HepG2 (cell line): Measurements from ENCODE around the gene BCL2L2. TPM values are rescaled to one million over a fixed set of nuclear protein-coding genes. Genes with fewer than 3 reads are reported as not detected.

Source experiments
- ATAC-seq: fragments of 200-7000 bp; cut with Tn5 transposase; 3 replicates; pipeline ENCODE4 v1.9.1; 2020; ENCODE audit warnings: mild to moderate bottlenecking, moderate library complexity
- BruUV-seq: library from RNA; stranded (reverse); fragments of 400-500 nt; replicated peaks from 2 replicates; lab custom pipeline; 2021; lab: Mats Ljungman, UMichigan
- CTCF ChIA-PET: fragments of 300-600 bp; formaldehyde crosslinking; extraction: SDS; loops from one replicate; lab custom pipeline; 2021; ENCODE audit warnings: low total read pairs, inconsistent platforms, low intra/inter-chr PET ratio; lab: Yijun Ruan, JAX
- POLR2A ChIA-PET: fragments of 350-600 bp; sonication (Branson Sonifier 250); formaldehyde crosslinking; loops from one replicate; lab custom pipeline; 2020; ENCODE audit warnings: antibody characterized with exemption, inconsistent platforms; lab: Yijun Ruan, JAX
- DNase-seq: peaks from one replicate; pipeline ENCODE4 v3.0.0-alpha.2; 2015; ENCODE audit warnings: low spot score
- FAIRE-seq: peaks from 3 replicates; lab custom pipeline; 2011; peaks lifted over from hg19 to GRCh38; lab: Jason Lieb, UNC
- H2AFZ ChIP-seq: one replicate; pipeline ENCODE4 v1.6.1; 2011; ENCODE audit warnings: low read length, inconsistent platforms
- H3K27ac ChIP-seq: fragments of 300-600 bp; 3 replicates; pipeline ENCODE4 v1.8.0; 2011; ENCODE audit warnings: mixed run types, mild to moderate bottlenecking, mixed read lengths, low read length, inconsistent platforms; ENCODE audit not compliant: insufficient read depth; ENCODE audit errors: extremely low read length
- H3K27me3 ChIP-seq, 2 experiments: fragments of 200-600 bp in 1 of 2; 2 replicates in 1 of 2; 3 replicates in 1 of 2; pipeline versions ENCODE4 v1.6.0 to v1.8.0; 2011; ENCODE audit warnings: low read length in 2 of 2, mild to moderate bottlenecking in 2 of 2, moderate library complexity in 2 of 2, inconsistent platforms in 1 of 2; ENCODE audit not compliant: insufficient read depth in 2 of 2, control insufficient read depth in 1 of 2
- H3K36me3 ChIP-seq, 2 experiments: fragments of 200-600 bp in 1 of 2; replicated peaks in 1 of 2; 2 replicates in 1 of 2; 3 replicates in 1 of 2; pipeline versions ENCODE4 v1.5.1 to v1.8.0; 2011; ENCODE audit warnings: low read length in 2 of 2, inconsistent platforms in 1 of 2; ENCODE audit not compliant: insufficient read depth in 2 of 2, control insufficient read depth in 1 of 2
- H3K4me1 ChIP-seq: 2 replicates; pipeline ENCODE4 v1.5.1; 2012; ENCODE audit warnings: low read length, inconsistent platforms; ENCODE audit not compliant: insufficient read depth
- H3K4me2 ChIP-seq: 2 replicates; pipeline ENCODE4 v1.6.0; 2011; ENCODE audit warnings: low read depth, low read length, inconsistent platforms
- H3K4me3 ChIP-seq, 3 experiments: fragments of 200-600 bp in 1 of 3; sonication (generic), shearing (Covaris generic) in 1 of 3; replicated peaks in 1 of 3; 2 replicates each; pipeline ENCODE4 v1.5.1; 2011 to 2016; ENCODE audit warnings: low read length in 3 of 3, inconsistent platforms in 2 of 3, low read depth in 2 of 3, mild to moderate bottlenecking in 2 of 3, control low read depth in 1 of 3, mixed read lengths in 1 of 3; ENCODE audit not compliant: insufficient read depth in 1 of 3
- H3K79me2 ChIP-seq: one replicate; pipeline ENCODE4 v1.6.1; 2011; ENCODE audit warnings: low read length, inconsistent platforms; ENCODE audit not compliant: insufficient read depth
- H3K9ac ChIP-seq: 2 replicates; pipeline ENCODE4 v1.6.0; 2011; ENCODE audit warnings: mild to moderate bottlenecking, low read depth, low read length, inconsistent platforms; ENCODE audit not compliant: insufficient read depth
- H3K9me3 ChIP-seq: 2 replicates; pipeline ENCODE4 v1.5.1; 2012; ENCODE audit warnings: mild to moderate bottlenecking, low read length
- H4K20me1 ChIP-seq: 2 replicates; pipeline ENCODE4 v1.6.0; 2011; ENCODE audit warnings: inconsistent platforms, mild to moderate bottlenecking, low read length, moderate library complexity; ENCODE audit not compliant: insufficient read depth
- ATRX ChIP-seq: sonication (generic); formaldehyde crosslinking; IDR thresholded peaks from 2 replicates; pipeline ENCODE4 v1.4.0; 2020; ENCODE audit warnings: missing genetic modification reagents, borderline replicate concordance
- CAMTA2 ChIP-seq: sonication (generic); formaldehyde crosslinking; IDR thresholded peaks from 2 replicates; pipeline ENCODE4 v1.4.0; 2020; ENCODE audit warnings: mild to moderate bottlenecking, missing genetic modification reagents, borderline replicate concordance
- E2F1 ChIP-seq: sonication (generic); formaldehyde crosslinking; IDR thresholded peaks from 2 replicates; pipeline ENCODE4 v1.5.0; 2020; ENCODE audit warnings: missing genetic modification reagents
- EHMT2 ChIP-seq: fragments of 200-600 bp; sonication (generic); IDR thresholded peaks from 2 replicates; pipeline ENCODE4 v1.7.0; 2017; ENCODE audit warnings: antibody characterized with exemption, low read depth, low read length, borderline replicate concordance
- HNRNPL ChIP-seq: fragments of 200-400 bp; formaldehyde crosslinking; IDR thresholded peaks from 2 replicates; pipeline ENCODE4 v1.6.1; 2017; ENCODE audit warnings: mild to moderate bottlenecking, low read depth, low read length
- NCOR1 ChIP-seq: fragments of 200-600 bp; sonication (generic); IDR thresholded peaks from 2 replicates; pipeline ENCODE4 v1.7.0; 2017; ENCODE audit warnings: antibody characterized with exemption, low read length, borderline replicate concordance
- NFKB2 ChIP-seq: sonication (generic); formaldehyde crosslinking; IDR thresholded peaks from 2 replicates; pipeline ENCODE4 v1.4.0; 2020; ENCODE audit warnings: missing genetic modification reagents, borderline replicate concordance
- PLSCR1 ChIP-seq: sonication (generic); formaldehyde crosslinking; IDR thresholded peaks from 2 replicates; pipeline ENCODE4 v1.5.0; 2020; ENCODE audit warnings: missing genetic modification reagents, mild to moderate bottlenecking, borderline replicate concordance
- REXO4 ChIP-seq: sonication (generic); formaldehyde crosslinking; IDR thresholded peaks from 2 replicates; pipeline ENCODE4 v1.8.0; 2022; ENCODE audit warnings: missing genetic modification reagents, mild to moderate bottlenecking, borderline replicate concordance
- SIX1 ChIP-seq: sonication (generic); formaldehyde crosslinking; IDR thresholded peaks from 2 replicates; pipeline ENCODE4 v1.4.0; 2020; ENCODE audit warnings: missing genetic modification reagents, borderline replicate concordance
- THAP8 ChIP-seq: sonication (generic); formaldehyde crosslinking; IDR thresholded peaks from 2 replicates; pipeline ENCODE4 v1.5.1; 2020; ENCODE audit warnings: missing genetic modification reagents, mild to moderate bottlenecking, borderline replicate concordance
- ZNF20 ChIP-seq: sonication (generic); formaldehyde crosslinking; IDR thresholded peaks from 2 replicates; pipeline ENCODE4 v1.4.0; 2020; ENCODE audit warnings: mild to moderate bottlenecking, moderate library complexity, missing genetic modification reagents
- ZNF350 ChIP-seq: sonication (generic); formaldehyde crosslinking; IDR thresholded peaks from 2 replicates; pipeline ENCODE4 v1.4.0; 2020; ENCODE audit warnings: mild to moderate bottlenecking, low read depth, missing genetic modification reagents, borderline replicate concordance
- ZNF629 ChIP-seq: sonication (generic); formaldehyde crosslinking; conservative IDR thresholded peaks from 2 replicates; pipeline ENCODE4 v1.5.0; 2020; ENCODE audit warnings: missing genetic modification reagents
- ZNF740 ChIP-seq: sonication (generic); formaldehyde crosslinking; IDR thresholded peaks from 2 replicates; pipeline ENCODE4 v1.4.0; 2020; ENCODE audit warnings: missing genetic modification reagents
- ZNF761 ChIP-seq: sonication (generic); formaldehyde crosslinking; conservative IDR thresholded peaks from 2 replicates; pipeline ENCODE4 v1.4.0; 2020; ENCODE audit warnings: mild to moderate bottlenecking, missing genetic modification reagents
- ZNF777 ChIP-seq: sonication (generic); formaldehyde crosslinking; IDR thresholded peaks from 2 replicates; pipeline ENCODE4 v1.4.0; 2020; ENCODE audit warnings: missing genetic modification reagents
- WGBS: methylation state at CpG from one replicate; pipeline ENCODE4 v1.1.6; 2017; ENCODE audit warnings: low lambda C conversion rate; 5-methylcytosine and 5-hydroxymethylcytosine counted together
- in situ Hi-C: cut with HindIII; loops from 2 replicates; pipeline ENCODE4 v1.10.0; 2017; ENCODE audit warnings: low pct_unique_long_range_greater_than_20kb; ENCODE audit not compliant: extremely low pct_ligation_motif_present
- intact Hi-C: fragments of 100-400 bp; cut with micrococcal nuclease; formaldehyde crosslinking; loops from one replicate; pipeline ENCODE4 v1.10.0; 2022; ENCODE audit not compliant: unreplicated experiment
- polyA plus RNA-seq, 8 experiments: library from polyadenylated mRNA; depleted of rRNA in 3 of 8; stranded (reverse) in 7 of 8; unstranded in 1 of 8; fragments of >200 nt; fragmentation: Illumina TruSeq in 4 of 8; extraction: Trizol in 4 of 8; gene quantifications; 2 replicates each; pipeline versions ENCODE4 v1.2.1 to v1.2.3, GENCODE V29; 2011 to 2016; ENCODE audit warnings: low read depth in 4 of 8, missing spikeins in 1 of 8, mixed read lengths in 1 of 8; ENCODE audit not compliant: insufficient read depth in 1 of 8
- total RNA-seq, 5 experiments: library from RNA; depleted of rRNA; stranded (reverse); fragments of >200 nt; fragmentation: Illumina TruSeq; extraction: Trizol; gene quantifications; 2 replicates each; pipeline ENCODE4 v1.2.3, GENCODE V29; 2016; ENCODE audit warnings: low read depth in 1 of 5

BCL2L2 gene
- total and polyA plus RNA-seq, 2 of the 13 experiments (the other 11 are each of a cell fraction or from before 2014, with no cell fraction given): 28.1 to 49.8 TPM

DNA sequence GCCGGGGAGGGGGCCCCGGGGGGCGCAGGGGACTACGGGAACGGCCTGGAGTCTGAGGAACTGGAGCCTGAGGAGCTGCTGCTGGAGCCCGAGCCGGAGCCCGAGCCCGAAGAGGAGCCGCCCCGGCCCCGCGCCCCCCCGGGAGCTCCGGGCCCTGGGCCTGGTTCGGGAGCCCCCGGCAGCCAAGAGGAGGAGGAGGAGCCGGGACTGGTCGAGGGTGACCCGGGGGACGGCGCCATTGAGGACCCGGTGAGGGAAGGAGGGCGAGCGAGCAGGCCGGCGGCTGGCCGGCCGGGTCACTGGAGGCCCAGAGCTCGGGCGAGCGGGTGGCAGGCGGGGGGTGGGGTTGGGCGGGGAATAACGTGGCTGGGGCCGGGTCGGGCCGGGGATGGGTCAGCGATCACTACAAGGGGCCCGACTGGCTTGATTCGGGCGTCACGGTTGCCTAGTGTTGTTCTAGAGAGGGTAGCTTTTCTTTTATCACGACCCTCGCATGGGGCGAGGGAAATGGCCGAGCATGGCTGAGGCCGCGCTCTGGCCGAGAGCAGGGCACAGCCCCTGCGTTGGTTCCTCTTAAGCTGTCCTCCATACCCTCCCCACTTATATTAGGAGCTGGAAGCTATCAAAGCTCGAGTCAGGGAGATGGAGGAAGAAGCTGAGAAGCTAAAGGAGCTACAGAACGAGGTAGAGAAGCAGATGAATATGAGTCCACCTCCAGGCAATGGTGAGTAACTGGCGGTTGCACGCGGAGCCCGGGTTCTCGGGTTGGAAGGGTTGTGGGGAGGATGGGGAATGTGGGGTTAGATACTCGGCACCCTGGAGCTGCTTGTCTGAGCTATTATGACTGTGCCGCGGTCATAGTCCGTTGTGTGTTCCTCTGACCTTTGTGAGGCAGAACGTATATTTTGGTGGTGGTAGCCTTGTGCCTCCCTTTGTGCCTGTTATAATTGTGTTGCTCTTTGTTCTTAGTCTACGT lies 15.2 kb downstream of the BCL2L2 start:
- intact Hi-C loops (loop anchor here (1.0 to 2.0 kb wide), 5 partner anchors 16 to 235 kb away; partner anchors contain the start of genes BCL2L2, HOMEZ, NGDN and THTPA), in situ Hi-C loops (loop anchor here (5.0 to 25.0 kb wide), 2 partner anchors 235 to 815 kb away; partner anchors contain the start of genes EMC9, FITM1, PSME1 and PSME2)
- peak overlapping the region; percentile 96 for H3K4me2 ChIP-seq
- FAIRE-seq (peak; percentile 8), ATAC-seq (peak; percentile 19), DNase-seq (peak; percentile 71)
- H3K4me3 ChIP-seq: peak overlapping the region; percentile 79 to 99 (median 98)
- H3K79me2 ChIP-seq: peaks cover 23% of the 10 kb centered on the region
- peaks cover 18 to 36% of the 10 kb centered on the region in 2 experiments for H3K36me3 ChIP-seq
- 1% methylated on average over 62 of the region's 64 CpGs for WGBS
- ChIA-PET POLR2A (interaction anchor here (0.6 to 13.2 kb wide), 90 partner anchors 8 to 1120 kb away, joined by 3 to 1053 read pairs (median 5); partner anchors contain the start of genes ACIN1, AJUBA, AP1G2 and BCL2L2), CTCF (interaction anchor here (1.5 to 1.9 kb wide), 3 partner anchors 16 to 57 kb away, joined by 3 to 7 read pairs (median 4); partner anchors contain the start of gene BCL2L2)
- peak overlapping the region; percentile 99 for H3K9ac ChIP-seq
- H3K4me1 ChIP-seq: peaks cover 36% of the 10 kb centered on the region
- H3K9me3 ChIP-seq: no peaks in the 10 kb centered on the region
- H2AFZ ChIP-seq: no peak overlapping the region
- BruUV-seq: no TSS peak
- peaks cover 0 to 6% of the 10 kb centered on the region in 2 experiments; a peak in 2 of 5 replicates for H3K27me3 ChIP-seq
- peaks cover 11% of the 10 kb centered on the region; the same call in 1 of the 2 replicates for H4K20me1 ChIP-seq
- peak overlapping the region; percentile 95 for H3K27ac ChIP-seq
- TF ChIP-seq ZNF761: 0 out of 2 replicates have a peak, but pooled peaks have one; percentile 32
- peak; percentile 85 for TF ChIP-seq NFKB2 (CRISPR knock-in tag)
- peak; percentile 54 for TF ChIP-seq ZNF777 (CRISPR knock-in tag)
- no peak; the same call in 1 of the 2 replicates for TF ChIP-seq ATRX
- peak; percentile 76; the same call in 1 of the 2 replicates for TF ChIP-seq NCOR1
- TF ChIP-seq ZNF20 (CRISPR knock-in tag): no peak
- peak; percentile 66; the same call in 1 of the 2 replicates for TF ChIP-seq ZNF350 (CRISPR knock-in tag)
- TF ChIP-seq PLSCR1: no peak
- peak; percentile 16 for TF ChIP-seq E2F1 (CRISPR knock-in tag)
- TF ChIP-seq HNRNPL: peak; percentile 15; the same call in 1 of the 2 replicates
- TF ChIP-seq SIX1: no peak
- TF ChIP-seq ZNF740 (CRISPR knock-in tag): peak; percentile 66; the same call in 1 of the 2 replicates
- TF ChIP-seq REXO4 (CRISPR knock-in tag): no peak; the same call in none of the 2 replicates
- TF ChIP-seq THAP8 (CRISPR knock-in tag): no peak; the same call in 1 of the 2 replicates
- TF ChIP-seq EHMT2: no peak
- peak; percentile 27; the same call in 1 of the 2 replicates for TF ChIP-seq CAMTA2 (CRISPR knock-in tag)
- TF ChIP-seq ZNF629: no peak
